Stimulated activated CD8-positive, alpha-beta memory T cell treated with anti-CD3 and anti-CD28 coated beads, Interleukin-7, amount 100 ng/mL, for 24 hours (primary cell): ENCODE results near the gene FGF9.

ENCODE experiments used
- DNase-seq: peaks from one replicate; pipeline ENCODE4 v3.0.0-alpha.2; 2020; ENCODE audit warnings: low read depth

Gene FGF9

GRCh38 chr13:21674490-21675009, 3.7 kb downstream of the FGF9 start:
- no peak for DNase-seq

GRCh38 chr13:21675095-21675991, 4.5 kb downstream of the FGF9 start:
- no peak for DNase-seq

GRCh38 chr13:21676611-21677021, 5.7 kb downstream of the FGF9 start:
- no peak for DNase-seq

GRCh38 chr13:21677075-21677623, 6.3 kb downstream of the FGF9 start:
- DNase-seq, result no peak

GRCh38 chr13:21683034-21683733, 12.3 kb downstream of the FGF9 start:
- DNase-seq, result no peak

GRCh38 chr13:21684576-21684975, 13.7 kb downstream of the FGF9 start:
- DNase-seq, result no peak

GRCh38 chr13:21685485-21686064, 14.7 kb downstream of the FGF9 start:
- no peak for DNase-seq

GRCh38 chr13:21686751-21687391, 16.0 kb downstream of the FGF9 start:
- no peak for DNase-seq

- DNase-seq, result no peak
Observed at GRCh38 chr13:21688056-21688455, 17.2 kb downstream of the FGF9 start.

GRCh38 chr13:21689097-21689496, 18.2 kb downstream of the FGF9 start:
- no peak for DNase-seq

- DNase-seq, result no peak
Observed at GRCh38 chr13:21690955-21691354, 20.1 kb downstream of the FGF9 start.

GRCh38 chr13:21691500-21691899, 20.6 kb downstream of the FGF9 start:
- no peak for DNase-seq

- no peak for DNase-seq
Observed at GRCh38 chr13:21691928-21692327, 21.1 kb downstream of the FGF9 start.

GRCh38 chr13:21694831-21695230, 24.0 kb downstream of the FGF9 start:
- no peak for DNase-seq

- no peak for DNase-seq
Observed at GRCh38 chr13:21695546-21695945, 24.7 kb downstream of the FGF9 start.

- DNase-seq, result no peak
Observed at GRCh38 chr13:21696865-21697448, 26.1 kb downstream of the FGF9 start.

GRCh38 chr13:21698817-21699679, 28.2 kb downstream of the FGF9 start:
- DNase-seq, result no peak

GRCh38 chr13:21701460-21701859, 30.6 kb downstream of the FGF9 start:
- no peak for DNase-seq

GRCh38 chr13:21703846-21704245, 33.0 kb downstream of the FGF9 start:
- no peak for DNase-seq

- DNase-seq, result no peak
Observed at GRCh38 chr13:21707586-21707985, 36.7 kb downstream of the FGF9 start.

GRCh38 chr13:21709697-21710096, 38.8 kb downstream of the FGF9 start:
- DNase-seq, result no peak
